Neural progenitor cell (in vitro differentiated cells): ENCODE data around the gene TEKT1. TPM values are rescaled to one million over a fixed set of nuclear protein-coding genes. Genes with fewer than 3 reads are reported as not detected.
A peak's percentile ranks its signal among the peaks of the same experiment; 100 is the strongest.
"Not testable (repeated sequence)": the region's sequence is repeated elsewhere in the genome, so short reads cannot be mapped to it uniquely, and the experiment has no call there.

Source experiments
- DNase-seq: peaks from one replicate; pipeline ENCODE4 v3.0.0-alpha.2; 2016; ENCODE audit warnings: low spot score
- H2AFZ ChIP-seq: fragments of 200-600 bp; sonication (generic); replicated peaks from 2 replicates; pipeline ENCODE4 v1.6.1; 2016; ENCODE audit warnings: antibody characterized with exemption
- H3F3A ChIP-seq: fragments of 200-600 bp; sonication (generic); 2 replicates; pipeline ENCODE4 v1.6.1; 2016; ENCODE audit warnings: antibody characterized with exemption, low read depth
- H3K27ac ChIP-seq: fragments of 200-600 bp; sonication (generic); 2 replicates; pipeline ENCODE4 v1.5.1; 2016; ENCODE audit warnings: mild to moderate bottlenecking
- H3K27me3 ChIP-seq: fragments of 200-600 bp; sonication (generic); 2 replicates; pipeline ENCODE4 v1.6.1; 2016; ENCODE audit warnings: mild to moderate bottlenecking, moderate library complexity
- H3K36me3 ChIP-seq: fragments of 200-600 bp; sonication (generic); 2 replicates; pipeline ENCODE4 v1.5.1; 2016
- H3K4me1 ChIP-seq: fragments of 200-600 bp; sonication (generic); 2 replicates; pipeline ENCODE4 v1.6.1; 2016; ENCODE audit warnings: mixed run types
- H3K4me2 ChIP-seq: fragments of 200-600 bp; sonication (generic); 2 replicates; pipeline ENCODE4 v1.6.1; 2016
- H3K4me3 ChIP-seq: fragments of 200-600 bp; sonication (generic); 2 replicates; pipeline ENCODE4 v1.5.1; 2016
- H3K79me2 ChIP-seq: fragments of 200-600 bp; sonication (generic); 2 replicates; pipeline ENCODE4 v1.6.1; 2016; ENCODE audit warnings: low read depth
- H3K9ac ChIP-seq: fragments of 200-600 bp; sonication (generic); 2 replicates; pipeline ENCODE4 v1.6.1; 2016
- H3K9me3 ChIP-seq: fragments of 200-600 bp; sonication (generic); 2 replicates; pipeline ENCODE4 v1.5.1; 2016; ENCODE audit warnings: low read depth
- H4K20me1 ChIP-seq: fragments of 200-600 bp; sonication (generic); 2 replicates; pipeline ENCODE4 v1.6.1; 2016; ENCODE audit warnings: low read depth
- H3K27ac Mint-ChIP-seq: 3 replicates; pipeline ENCODE4 v1.8.0; 2021; ENCODE audit warnings: mixed read lengths
- H3K27me3 Mint-ChIP-seq: 2 replicates; pipeline ENCODE4 v1.8.0; 2022; ENCODE audit warnings: low read depth, mild to moderate bottlenecking, inconsistent platforms, moderate library complexity, mixed read lengths; ENCODE audit not compliant: insufficient read depth
- H3K36me3 Mint-ChIP-seq: 3 replicates; pipeline ENCODE4 v1.8.0; 2021; ENCODE audit warnings: mixed read lengths
- H3K4me1 Mint-ChIP-seq: 3 replicates; pipeline ENCODE4 v1.8.0; 2021; ENCODE audit warnings: mixed read lengths
- H3K4me3 Mint-ChIP-seq: 3 replicates; pipeline ENCODE4 v1.8.0; 2021; ENCODE audit warnings: mild to moderate bottlenecking, moderate library complexity, mixed read lengths
- H3K9me3 Mint-ChIP-seq: 3 replicates; pipeline ENCODE4 v1.8.0; 2020; ENCODE audit warnings: mixed read lengths
- EZH2 ChIP-seq: fragments of 200-600 bp; sonication (generic); IDR thresholded peaks from 2 replicates; pipeline ENCODE4 v1.6.1; 2017; ENCODE audit warnings: antibody characterized with exemption, mild to moderate bottlenecking, moderate library complexity
- EZH2phosphoT487 ChIP-seq: fragments of 200-600 bp; sonication (generic); IDR thresholded peaks from 2 replicates; pipeline ENCODE4 v1.6.1; 2017; ENCODE audit warnings: antibody characterized with exemption
- total RNA-seq: library from RNA; depleted of rRNA; stranded (reverse); fragments of >200 nt; gene quantifications from 2 replicates; pipeline ENCODE4 v1.2.3, GENCODE V29; 2015; ENCODE audit warnings: low replicate concordance
- TF ChIP-seq, protein P1 (sequence below): fragments of 200-600 bp; sonication (generic); IDR thresholded peaks from 2 replicates; pipeline ENCODE4 v1.5.1; 2017; ENCODE audit warnings: antibody characterized with exemption, mild to moderate bottlenecking

The TEKT1 gene
- total RNA-seq, 1 donor from 2014 or later: not detected

DNA sequence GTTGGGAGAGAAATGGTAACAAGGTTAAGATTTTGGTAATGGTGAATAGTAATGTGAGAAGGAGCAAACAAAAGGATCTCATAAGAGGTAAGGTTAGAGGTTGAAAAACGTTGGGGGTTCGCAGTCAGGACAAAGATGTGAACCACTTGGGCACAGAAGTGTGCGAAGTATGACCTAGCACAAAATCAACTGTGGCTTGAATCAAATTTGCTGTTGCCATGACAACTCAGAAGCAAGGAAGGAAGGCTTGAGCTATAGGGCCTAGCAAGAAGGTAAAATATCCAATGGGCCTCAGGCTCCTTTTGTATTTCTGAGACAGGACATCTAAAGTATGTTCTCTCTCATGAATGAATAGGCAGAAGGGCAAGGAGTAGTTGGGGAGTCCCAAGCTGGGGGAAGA is 24.5 kb upstream of the TEKT1 start:
- Histone ChIP-seq H3K79me2 (no peaks in the 10 kb centered on the region), H4K20me1 (no peaks in the 10 kb centered on the region), H3K4me1 (no peaks in the 10 kb centered on the region), H2AFZ (no peak overlapping the region), H3K4me2 (no peak overlapping the region), H3K27ac (no peak overlapping the region), H3K36me3 (no peaks in the 10 kb centered on the region), H3K27me3 (no peaks in the 10 kb centered on the region), H3K9me3 (no peaks in the 10 kb centered on the region), H3K9ac (no peak overlapping the region), H3F3A (no peaks in the 10 kb centered on the region), H3K4me3 (no peak overlapping the region)
- no peaks in the 10 kb centered on the region for H3K36me3 Mint-ChIP-seq
- peaks cover 3% of the 10 kb centered on the region for H3K4me1 Mint-ChIP-seq
- H3K27me3 Mint-ChIP-seq: peaks cover under 1% of the 10 kb centered on the region
- H3K27ac Mint-ChIP-seq: no peak overlapping the region
- H3K9me3 Mint-ChIP-seq: peaks cover 2% of the 10 kb centered on the region
- DNase-seq: no peak
- TF ChIP-seq EZH2 (no peak), EZH2phosphoT487 (no peak)
- TF ChIP-seq, protein P1, sequence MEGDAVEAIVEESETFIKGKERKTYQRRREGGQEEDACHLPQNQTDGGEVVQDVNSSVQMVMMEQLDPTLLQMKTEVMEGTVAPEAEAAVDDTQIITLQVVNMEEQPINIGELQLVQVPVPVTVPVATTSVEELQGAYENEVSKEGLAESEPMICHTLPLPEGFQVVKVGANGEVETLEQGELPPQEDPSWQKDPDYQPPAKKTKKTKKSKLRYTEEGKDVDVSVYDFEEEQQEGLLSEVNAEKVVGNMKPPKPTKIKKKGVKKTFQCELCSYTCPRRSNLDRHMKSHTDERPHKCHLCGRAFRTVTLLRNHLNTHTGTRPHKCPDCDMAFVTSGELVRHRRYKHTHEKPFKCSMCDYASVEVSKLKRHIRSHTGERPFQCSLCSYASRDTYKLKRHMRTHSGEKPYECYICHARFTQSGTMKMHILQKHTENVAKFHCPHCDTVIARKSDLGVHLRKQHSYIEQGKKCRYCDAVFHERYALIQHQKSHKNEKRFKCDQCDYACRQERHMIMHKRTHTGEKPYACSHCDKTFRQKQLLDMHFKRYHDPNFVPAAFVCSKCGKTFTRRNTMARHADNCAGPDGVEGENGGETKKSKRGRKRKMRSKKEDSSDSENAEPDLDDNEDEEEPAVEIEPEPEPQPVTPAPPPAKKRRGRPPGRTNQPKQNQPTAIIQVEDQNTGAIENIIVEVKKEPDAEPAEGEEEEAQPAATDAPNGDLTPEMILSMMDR: no peak
- H3K4me3 Mint-ChIP-seq: no peak overlapping the region

DNA sequence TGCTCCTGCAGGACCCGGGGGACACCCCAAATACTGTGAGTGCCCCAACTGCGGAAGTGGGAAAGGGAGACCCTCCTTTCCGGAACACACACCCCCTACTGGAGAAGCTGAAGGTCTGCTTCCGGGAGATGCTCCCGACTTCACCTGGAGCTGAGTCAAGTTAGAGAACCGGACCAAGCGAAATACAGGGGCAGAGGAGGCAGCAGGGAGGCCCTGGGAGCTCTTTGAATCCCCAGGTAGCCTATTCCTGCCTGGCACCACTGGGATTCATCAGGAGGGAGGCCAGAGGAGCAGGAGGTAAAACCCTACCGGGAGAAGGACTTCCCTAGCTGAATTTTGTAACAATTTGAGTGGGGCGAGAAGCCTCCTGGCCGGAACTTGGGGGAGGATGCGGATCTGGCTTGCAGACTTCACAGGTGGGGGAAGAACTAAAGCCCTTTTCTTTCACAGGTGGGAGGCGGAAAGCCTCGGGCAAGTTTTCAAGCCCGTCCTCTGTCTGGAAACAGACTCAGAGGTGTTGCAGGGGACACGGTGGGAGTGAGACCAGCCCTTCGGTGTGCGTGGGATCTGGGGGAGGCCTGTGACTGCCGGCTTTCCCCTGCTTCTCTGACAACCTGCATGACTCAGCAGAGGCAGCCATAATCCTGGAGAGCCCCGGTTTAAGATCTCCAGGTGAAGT is 22.4 kb upstream of the TEKT1 start:
- Histone ChIP-seq H3K36me3 (no peaks in the 10 kb centered on the region), H3K4me1 (no peaks in the 10 kb centered on the region), H3K27ac (no peak overlapping the region), H3K4me2 (peak overlapping the region; percentile 35), H3K4me3 (peak overlapping the region; percentile 38), H3K9ac (no peak overlapping the region), H3K79me2 (no peaks in the 10 kb centered on the region), H3F3A (no peaks in the 10 kb centered on the region), H3K9me3 (no peaks in the 10 kb centered on the region), H4K20me1 (no peaks in the 10 kb centered on the region), H2AFZ (peak overlapping the region; percentile 99), H3K27me3 (no peaks in the 10 kb centered on the region)
- TF ChIP-seq EZH2phosphoT487 (no peak), EZH2 (no peak)
- TF ChIP-seq, protein P1: peak; percentile 54
- H3K27me3 Mint-ChIP-seq: no peaks in the 10 kb centered on the region
- peaks cover 2% of the 10 kb centered on the region for H3K9me3 Mint-ChIP-seq
- H3K27ac Mint-ChIP-seq: no peak overlapping the region
- no peaks in the 10 kb centered on the region for H3K36me3 Mint-ChIP-seq
- no peak overlapping the region for H3K4me3 Mint-ChIP-seq
- DNase-seq: peak; percentile 52
- peaks cover 3% of the 10 kb centered on the region for H3K4me1 Mint-ChIP-seq

DNA sequence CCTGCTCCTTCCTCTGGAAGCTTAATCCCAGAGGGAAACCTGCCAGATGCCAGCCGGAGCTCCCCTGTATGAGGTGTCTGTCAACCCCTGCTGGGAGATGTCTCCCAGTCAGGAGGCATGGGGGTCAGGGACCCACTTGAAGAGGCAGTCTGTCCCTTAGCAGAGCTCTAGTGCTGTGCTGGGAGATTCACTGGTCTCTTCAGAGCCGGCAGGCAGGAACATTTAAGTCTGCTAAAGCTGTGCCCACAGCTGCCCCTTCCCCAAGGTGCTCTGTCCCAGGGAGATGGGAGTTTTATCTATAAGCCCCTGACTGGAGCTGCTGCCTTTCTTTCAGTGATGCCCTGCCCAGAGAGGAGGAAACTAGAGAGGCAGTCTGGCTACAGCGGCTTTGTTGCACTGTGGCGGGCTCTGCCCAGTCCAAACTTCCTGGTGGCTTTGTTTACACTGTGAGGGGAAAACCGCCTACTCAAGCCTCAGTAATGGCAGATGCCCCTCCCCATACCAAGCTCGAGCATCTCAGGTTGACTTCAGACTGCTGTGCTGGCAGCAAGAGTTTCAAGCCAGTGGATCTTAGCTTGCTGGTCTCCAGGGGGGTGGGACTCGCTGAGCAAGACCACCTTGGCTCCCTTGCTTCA is 17.1 kb upstream of the TEKT1 start:
- H3F3A ChIP-seq, H4K20me1 ChIP-seq, H3K79me2 ChIP-seq, H2AFZ ChIP-seq, H3K27me3 Mint-ChIP-seq, H3K4me2 ChIP-seq, H3K9me3 ChIP-seq, H3K4me1 ChIP-seq, H3K4me3 ChIP-seq, H3K4me3 Mint-ChIP-seq, DNase-seq, H3K9me3 Mint-ChIP-seq, H3K4me1 Mint-ChIP-seq, H3K9ac ChIP-seq, H3K36me3 Mint-ChIP-seq, H3K27ac ChIP-seq, H3K36me3 ChIP-seq, H3K27ac Mint-ChIP-seq, H3K27me3 ChIP-seq: not testable (repeated sequence)

DNA sequence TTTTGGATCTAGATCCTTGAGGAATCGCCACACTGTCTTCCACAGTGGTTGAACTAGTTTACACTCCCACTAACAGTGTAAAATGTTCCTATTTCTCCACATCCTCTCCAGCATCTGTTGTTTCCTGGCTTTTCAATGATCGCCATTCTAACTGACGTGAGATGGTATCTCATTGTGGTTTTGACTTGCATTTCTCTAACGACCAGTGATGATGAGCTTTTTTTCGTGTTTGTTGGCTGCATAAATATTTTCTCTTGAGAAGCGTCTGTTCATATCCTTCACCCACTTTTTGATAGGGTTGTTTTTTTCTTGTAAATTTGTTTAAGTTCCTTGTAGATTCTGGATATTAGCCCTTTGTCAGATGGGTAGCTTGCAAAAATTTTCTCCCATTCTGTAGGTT is 14.6 kb upstream of the TEKT1 start:
- H3K4me1 Mint-ChIP-seq, H4K20me1 ChIP-seq, H3K27me3 Mint-ChIP-seq, H3K79me2 ChIP-seq, DNase-seq, H3K4me3 Mint-ChIP-seq, H3K36me3 ChIP-seq, H3F3A ChIP-seq, H3K27ac ChIP-seq, H3K4me2 ChIP-seq, H3K9ac ChIP-seq, H3K4me3 ChIP-seq, H3K4me1 ChIP-seq, H3K36me3 Mint-ChIP-seq, H3K9me3 ChIP-seq, H3K27ac Mint-ChIP-seq, H2AFZ ChIP-seq, H3K9me3 Mint-ChIP-seq: not testable (repeated sequence)
- H3K27me3 ChIP-seq: peaks cover 25% of the 10 kb centered on the region

DNA sequence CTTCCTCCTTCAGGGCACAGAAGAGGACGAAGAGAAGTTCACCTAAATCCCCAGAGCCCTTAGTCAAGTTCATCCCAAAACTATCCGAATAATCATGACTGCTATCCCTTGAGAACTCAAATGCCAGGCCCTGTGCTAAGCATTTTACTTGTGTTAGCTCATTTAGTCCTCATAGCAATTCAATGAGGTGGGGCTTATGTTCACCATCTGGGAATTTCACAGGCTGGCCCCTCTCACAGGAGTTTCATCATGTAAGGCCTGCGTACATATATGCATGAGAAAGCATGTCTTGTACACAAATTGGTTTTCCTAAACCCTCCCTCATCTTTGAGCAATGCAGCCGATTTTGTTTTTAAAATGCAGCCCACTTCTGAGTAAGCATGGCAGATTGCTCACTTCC is 12.9 kb upstream of the TEKT1 start:
- not testable (repeated sequence) for H3K27me3 Mint-ChIP-seq, H3K4me3 ChIP-seq, H4K20me1 ChIP-seq, H3K36me3 Mint-ChIP-seq, H3K79me2 ChIP-seq, H3K4me3 Mint-ChIP-seq, H3K4me2 ChIP-seq, H3K9ac ChIP-seq, H3K4me1 Mint-ChIP-seq, H3K27ac Mint-ChIP-seq, H3F3A ChIP-seq, H3K9me3 Mint-ChIP-seq, DNase-seq, H3K9me3 ChIP-seq, H3K4me1 ChIP-seq, H3K27ac ChIP-seq, H3K36me3 ChIP-seq, H2AFZ ChIP-seq
- H3K27me3 ChIP-seq: peaks cover 42% of the 10 kb centered on the region
